HepG2 (cell line): Measurements from ENCODE around the gene KCNAB1. TPM values are rescaled to one million over a fixed set of nuclear protein-coding genes. Genes with fewer than 3 reads are reported as not detected.

ENCODE experiments used
- ATAC-seq: fragments of 200-7000 bp; cut with Tn5 transposase; 3 replicates; pipeline ENCODE4 v1.9.1; 2020; ENCODE audit warnings: mild to moderate bottlenecking, moderate library complexity
- BruUV-seq: library from RNA; stranded (reverse); fragments of 400-500 nt; replicated peaks from 2 replicates; lab custom pipeline; 2021; lab: Mats Ljungman, UMichigan
- CTCF ChIA-PET: fragments of 300-600 bp; formaldehyde crosslinking; extraction: SDS; loops from one replicate; lab custom pipeline; 2021; ENCODE audit warnings: low total read pairs, inconsistent platforms, low intra/inter-chr PET ratio; lab: Yijun Ruan, JAX
- POLR2A ChIA-PET: fragments of 350-600 bp; sonication (Branson Sonifier 250); formaldehyde crosslinking; loops from one replicate; lab custom pipeline; 2020; ENCODE audit warnings: antibody characterized with exemption, inconsistent platforms; lab: Yijun Ruan, JAX
- DNase-seq: peaks from one replicate; pipeline ENCODE4 v3.0.0-alpha.2; 2015; ENCODE audit warnings: low spot score
- FAIRE-seq: peaks from 3 replicates; lab custom pipeline; 2011; peaks lifted over from hg19 to GRCh38; lab: Jason Lieb, UNC
- H2AFZ ChIP-seq: one replicate; pipeline ENCODE4 v1.6.1; 2011; ENCODE audit warnings: low read length, inconsistent platforms
- H3K27ac ChIP-seq: fragments of 300-600 bp; 3 replicates; pipeline ENCODE4 v1.8.0; 2011; ENCODE audit warnings: mixed run types, mild to moderate bottlenecking, mixed read lengths, low read length, inconsistent platforms; ENCODE audit not compliant: insufficient read depth; ENCODE audit errors: extremely low read length
- H3K27me3 ChIP-seq, 2 experiments: fragments of 200-600 bp in 1 of 2; 2 replicates in 1 of 2; 3 replicates in 1 of 2; pipeline versions ENCODE4 v1.6.0 to v1.8.0; 2011; ENCODE audit warnings: low read length in 2 of 2, mild to moderate bottlenecking in 2 of 2, moderate library complexity in 2 of 2, inconsistent platforms in 1 of 2; ENCODE audit not compliant: insufficient read depth in 2 of 2, control insufficient read depth in 1 of 2
- H3K36me3 ChIP-seq, 2 experiments: fragments of 200-600 bp in 1 of 2; replicated peaks in 1 of 2; 2 replicates in 1 of 2; 3 replicates in 1 of 2; pipeline versions ENCODE4 v1.5.1 to v1.8.0; 2011; ENCODE audit warnings: low read length in 2 of 2, inconsistent platforms in 1 of 2; ENCODE audit not compliant: insufficient read depth in 2 of 2, control insufficient read depth in 1 of 2
- H3K4me1 ChIP-seq: 2 replicates; pipeline ENCODE4 v1.5.1; 2012; ENCODE audit warnings: low read length, inconsistent platforms; ENCODE audit not compliant: insufficient read depth
- H3K4me2 ChIP-seq: 2 replicates; pipeline ENCODE4 v1.6.0; 2011; ENCODE audit warnings: low read depth, low read length, inconsistent platforms
- H3K4me3 ChIP-seq, 3 experiments: fragments of 200-600 bp in 1 of 3; sonication (generic), shearing (Covaris generic) in 1 of 3; replicated peaks in 1 of 3; 2 replicates each; pipeline ENCODE4 v1.5.1; 2011 to 2016; ENCODE audit warnings: low read length in 3 of 3, inconsistent platforms in 2 of 3, low read depth in 2 of 3, mild to moderate bottlenecking in 2 of 3, control low read depth in 1 of 3, mixed read lengths in 1 of 3; ENCODE audit not compliant: insufficient read depth in 1 of 3
- H3K79me2 ChIP-seq: one replicate; pipeline ENCODE4 v1.6.1; 2011; ENCODE audit warnings: low read length, inconsistent platforms; ENCODE audit not compliant: insufficient read depth
- H3K9ac ChIP-seq: 2 replicates; pipeline ENCODE4 v1.6.0; 2011; ENCODE audit warnings: mild to moderate bottlenecking, low read depth, low read length, inconsistent platforms; ENCODE audit not compliant: insufficient read depth
- H3K9me3 ChIP-seq: 2 replicates; pipeline ENCODE4 v1.5.1; 2012; ENCODE audit warnings: mild to moderate bottlenecking, low read length
- H4K20me1 ChIP-seq: 2 replicates; pipeline ENCODE4 v1.6.0; 2011; ENCODE audit warnings: inconsistent platforms, mild to moderate bottlenecking, low read length, moderate library complexity; ENCODE audit not compliant: insufficient read depth
- CENPX ChIP-seq: sonication (generic); formaldehyde crosslinking; IDR thresholded peaks from 2 replicates; pipeline ENCODE4 v1.9.0; 2021; ENCODE audit warnings: mild to moderate bottlenecking, missing genetic modification reagents, moderate library complexity
- HOXA5 ChIP-seq: sonication (generic); formaldehyde crosslinking; IDR thresholded peaks from 2 replicates; pipeline ENCODE4 v1.4.0; 2020; ENCODE audit warnings: missing genetic modification reagents
- KMT2A ChIP-seq: sonication (generic); formaldehyde crosslinking; IDR thresholded peaks from 2 replicates; pipeline ENCODE4 v1.4.0; 2020; ENCODE audit warnings: missing genetic modification reagents
- MIER2 ChIP-seq: IDR thresholded peaks from 2 replicates; pipeline ENCODE4 v1.6.1; 2016; ENCODE audit warnings: missing biosample characterization, missing genetic modification reagents
- NKX3-1 ChIP-seq: sonication (generic); formaldehyde crosslinking; IDR thresholded peaks from 2 replicates; pipeline ENCODE4 v1.5.0; 2020; ENCODE audit warnings: missing genetic modification reagents
- PTBP1 ChIP-seq: fragments of 200-400 bp; formaldehyde crosslinking; IDR thresholded peaks from 2 replicates; pipeline ENCODE4 v1.6.1; 2018; ENCODE audit warnings: low read length, low read depth; ENCODE audit not compliant: poor library complexity, severe bottlenecking
- SMAD3 ChIP-seq: sonication (generic); formaldehyde crosslinking; IDR thresholded peaks from 2 replicates; pipeline ENCODE4 v1.4.0; 2020; ENCODE audit warnings: missing genetic modification reagents
- ZC3H4 ChIP-seq: sonication (generic); formaldehyde crosslinking; IDR thresholded peaks from 2 replicates; pipeline ENCODE4 v1.4.0; 2020; ENCODE audit warnings: missing genetic modification reagents, borderline replicate concordance
- ZNF276 ChIP-seq: sonication (generic); formaldehyde crosslinking; IDR thresholded peaks from 2 replicates; pipeline ENCODE4 v1.4.0; 2020; ENCODE audit warnings: mild to moderate bottlenecking, low read depth, missing genetic modification reagents
- WGBS: methylation state at CpG from one replicate; pipeline ENCODE4 v1.1.6; 2017; ENCODE audit warnings: low lambda C conversion rate; 5-methylcytosine and 5-hydroxymethylcytosine counted together
- in situ Hi-C: cut with HindIII; loops from 2 replicates; pipeline ENCODE4 v1.10.0; 2017; ENCODE audit warnings: low pct_unique_long_range_greater_than_20kb; ENCODE audit not compliant: extremely low pct_ligation_motif_present
- intact Hi-C: fragments of 100-400 bp; cut with micrococcal nuclease; formaldehyde crosslinking; loops from one replicate; pipeline ENCODE4 v1.10.0; 2022; ENCODE audit not compliant: unreplicated experiment
- polyA plus RNA-seq, 8 experiments: library from polyadenylated mRNA; depleted of rRNA in 3 of 8; stranded (reverse) in 7 of 8; unstranded in 1 of 8; fragments of >200 nt; fragmentation: Illumina TruSeq in 4 of 8; extraction: Trizol in 4 of 8; gene quantifications; 2 replicates each; pipeline versions ENCODE4 v1.2.1 to v1.2.3, GENCODE V29; 2011 to 2016; ENCODE audit warnings: low read depth in 4 of 8, missing spikeins in 1 of 8, mixed read lengths in 1 of 8; ENCODE audit not compliant: insufficient read depth in 1 of 8
- total RNA-seq, 5 experiments: library from RNA; depleted of rRNA; stranded (reverse); fragments of >200 nt; fragmentation: Illumina TruSeq; extraction: Trizol; gene quantifications; 2 replicates each; pipeline ENCODE4 v1.2.3, GENCODE V29; 2016; ENCODE audit warnings: low read depth in 1 of 5

KCNAB1 gene
- total and polyA plus RNA-seq, 2 of the 13 experiments (the other 11 are each of a cell fraction or from before 2014, with no cell fraction given): not detected

- no peak overlapping the region for H2AFZ ChIP-seq
- H3K27ac ChIP-seq: no peak overlapping the region
- H3K27me3 ChIP-seq: no peaks in the 10 kb centered on the region
- no peak for FAIRE-seq
- no peak overlapping the region for H3K4me2 ChIP-seq
- H3K4me3 ChIP-seq: no peak overlapping the region; a peak in 1 of 6 replicates
- H3K79me2 ChIP-seq: no peaks in the 10 kb centered on the region
- H3K9me3 ChIP-seq: no peaks in the 10 kb centered on the region
- POLR2A ChIA-PET: interaction anchor here (1.0 kb wide), 1 partner anchor 386 kb away, joined by 4 read pairs; no protein-coding TSS in a partner anchor
- 16% methylated on average over 3 of the region's 3 CpGs for WGBS
- intact Hi-C loops: loop anchor here (1.0 to 10.0 kb wide), 8 partner anchors 155 to 987 kb away; partner anchors contain the start of gene TIPARP
- in situ Hi-C loops: loop anchor here (5.0 to 25.0 kb wide), 3 partner anchors 227 to 985 kb away; no protein-coding TSS in a partner anchor
- no peak for DNase-seq
- H4K20me1 ChIP-seq: no peaks in the 10 kb centered on the region
- H3K9ac ChIP-seq: no peak overlapping the region
- no peaks in the 10 kb centered on the region for H3K36me3 ChIP-seq
- no peak for ATAC-seq
- TF ChIP-seq KMT2A: no peak
- no peak for TF ChIP-seq SMAD3 (CRISPR knock-in tag)
- TF ChIP-seq PTBP1: no peak
- TF ChIP-seq MIER2 (CRISPR knock-in tag): no peak
- no peak for TF ChIP-seq HOXA5 (CRISPR knock-in tag)
- TF ChIP-seq NKX3-1 (CRISPR knock-in tag): no peak
- no peak for TF ChIP-seq ZC3H4 (CRISPR knock-in tag)
- TF ChIP-seq CENPX: no peak
- TF ChIP-seq ZNF276: no peak
- TF ChIP-seq, all 625 proteins: peak for 0
- CTCF ChIA-PET: interaction anchor here (0.9 to 3.9 kb wide), 4 partner anchors 229 to 360 kb away, joined by 3 to 33 read pairs (median 9); no protein-coding TSS in a partner anchor
- BruUV-seq: no TSS peak
- no peaks in the 10 kb centered on the region for H3K4me1 ChIP-seq
These were observed 29.5 kb downstream of the KCNAB1 start for GRCh38 chr3:156149876-156150275.
